Skeletal muscle cell (primary cell): ENCODE measurements around the gene FOXJ3.

Source experiments
- DNase-seq: peaks from one replicate; pipeline ENCODE4 v3.0.0-alpha.2; 2010; ENCODE audit warnings: low read depth
- H3K4me3 ChIP-seq: 2 replicates; pipeline ENCODE4 v1.5.1; 2011; ENCODE audit warnings: low read depth, mild to moderate bottlenecking, control low read depth, low read length, moderate library complexity

The FOXJ3 gene

GRCh38 chr1:42138586-42138985 lies 196.4 kb downstream of the FOXJ3 start:
- no peak for DNase-seq
- no peak overlapping the region for H3K4me3 ChIP-seq

GRCh38 chr1:42137766-42138165 lies 197.3 kb downstream of the FOXJ3 start:
- H3K4me3 ChIP-seq = no peak overlapping the region
- no peak for DNase-seq

- H3K4me3 ChIP-seq = no peak overlapping the region
- no peak for DNase-seq
These were observed 198.6 kb downstream of the FOXJ3 start for GRCh38 chr1:42136466-42136865.

GRCh38 chr1:42135426-42135825 lies 199.6 kb downstream of the FOXJ3 start:
- H3K4me3 ChIP-seq = no peak overlapping the region
- DNase-seq = no peak

- no peak for DNase-seq
- H3K4me3 ChIP-seq = no peak overlapping the region
These were observed 201.1 kb downstream of the FOXJ3 start for GRCh38 chr1:42133809-42134526.

- DNase-seq = no peak
- no peak overlapping the region for H3K4me3 ChIP-seq
These were observed 201.6 kb downstream of the FOXJ3 start for GRCh38 chr1:42133390-42133789.

- DNase-seq = no peak
- H3K4me3 ChIP-seq = no peak overlapping the region
These were observed 204.9 kb downstream of the FOXJ3 start for GRCh38 chr1:42130061-42130660.

GRCh38 chr1:42128964-42129363 lies 206.1 kb downstream of the FOXJ3 start:
- H3K4me3 ChIP-seq = no peak overlapping the region
- DNase-seq = no peak

- no peak overlapping the region for H3K4me3 ChIP-seq
- DNase-seq = no peak
These were observed 206.5 kb downstream of the FOXJ3 start for GRCh38 chr1:42128499-42128898.

GRCh38 chr1:42127767-42128166 lies 207.3 kb downstream of the FOXJ3 start:
- no peak for DNase-seq
- H3K4me3 ChIP-seq = no peak overlapping the region
